HEK293T (cell line): ENCODE results near the gene JMJD7.

Experiments
- CTCF ChIA-PET: fragments of 350-600 bp; formaldehyde crosslinking; extraction: SDS; loops from one replicate; lab custom pipeline; 2021; ENCODE audit warnings: antibody characterized with exemption, inconsistent platforms; lab: Yijun Ruan, JAX
- POLR2A ChIA-PET: fragments of 350-600 bp; formaldehyde crosslinking; extraction: SDS; loops from one replicate; lab custom pipeline; 2020; ENCODE audit warnings: antibody characterized with exemption, inconsistent platforms; lab: Yijun Ruan, JAX
- DNase-seq: peaks from one replicate; pipeline ENCODE4 v3.0.0; 2012; ENCODE audit warnings: mixed read lengths; ENCODE audit errors: extremely low spot score
- ARNT ChIP-seq: fragments of 450-650 bp; IDR thresholded peaks from 2 replicates; pipeline ENCODE4 v1.6.1; 2017; ENCODE audit warnings: mild to moderate bottlenecking
- BHLHE40 ChIP-seq: fragments of 450-650 bp; IDR thresholded peaks from 2 replicates; pipeline ENCODE4 v1.6.1; 2016; ENCODE audit warnings: mild to moderate bottlenecking, moderate library complexity, borderline replicate concordance
- CTBP1 ChIP-seq: fragments of 450-650 bp; IDR thresholded peaks from 2 replicates; pipeline ENCODE4 v1.6.1; 2016; ENCODE audit warnings: borderline replicate concordance
- ELF4 ChIP-seq: fragments of 450-650 bp; IDR thresholded peaks from 2 replicates; pipeline ENCODE4 v1.6.1; 2017; ENCODE audit warnings: antibody characterized with exemption
- FOXA1 ChIP-seq: fragments of 450-650 bp; IDR thresholded peaks from 2 replicates; pipeline ENCODE4 v1.6.1; 2016; ENCODE audit warnings: mild to moderate bottlenecking
- FOXK2 ChIP-seq: fragments of 450-650 bp; IDR thresholded peaks from 2 replicates; pipeline ENCODE4 v1.6.1; 2016; ENCODE audit warnings: mild to moderate bottlenecking
- FOXM1 ChIP-seq: fragments of 450-650 bp; IDR thresholded peaks from 2 replicates; pipeline ENCODE4 v1.6.1; 2017; ENCODE audit warnings: mild to moderate bottlenecking, borderline replicate concordance
- HDGF ChIP-seq: fragments of 450-650 bp; IDR thresholded peaks from 2 replicates; pipeline ENCODE4 v1.6.1; 2017; ENCODE audit warnings: antibody characterized with exemption, borderline replicate concordance
- L3MBTL2 ChIP-seq: fragments of 450-650 bp; conservative IDR thresholded peaks from 2 replicates; pipeline ENCODE4 v1.6.1; 2016; ENCODE audit warnings: mild to moderate bottlenecking
- LEF1 ChIP-seq: fragments of 450-650 bp; IDR thresholded peaks from 2 replicates; pipeline ENCODE4 v1.6.1; 2017; ENCODE audit warnings: mild to moderate bottlenecking, borderline replicate concordance
- NFRKB ChIP-seq: fragments of 450-650 bp; IDR thresholded peaks from 2 replicates; pipeline ENCODE4 v1.6.1; 2016; ENCODE audit warnings: mild to moderate bottlenecking, moderate library complexity
- PKNOX1 ChIP-seq: fragments of 450-650 bp; IDR thresholded peaks from 2 replicates; pipeline ENCODE4 v1.6.1; 2016
- SP1 ChIP-seq: fragments of 450-650 bp; IDR thresholded peaks from 2 replicates; pipeline ENCODE4 v1.6.1; 2017
- SUZ12 ChIP-seq: fragments of 450-650 bp; IDR thresholded peaks from 2 replicates; pipeline ENCODE4 v1.6.1; 2016; ENCODE audit warnings: mild to moderate bottlenecking
- TARDBP ChIP-seq: fragments of 450-650 bp; IDR thresholded peaks from 2 replicates; pipeline ENCODE4 v1.6.1; 2016
- ZNF384 ChIP-seq: fragments of 450-650 bp; IDR thresholded peaks from 2 replicates; pipeline ENCODE4 v1.6.1; 2016

Gene JMJD7

DNA sequence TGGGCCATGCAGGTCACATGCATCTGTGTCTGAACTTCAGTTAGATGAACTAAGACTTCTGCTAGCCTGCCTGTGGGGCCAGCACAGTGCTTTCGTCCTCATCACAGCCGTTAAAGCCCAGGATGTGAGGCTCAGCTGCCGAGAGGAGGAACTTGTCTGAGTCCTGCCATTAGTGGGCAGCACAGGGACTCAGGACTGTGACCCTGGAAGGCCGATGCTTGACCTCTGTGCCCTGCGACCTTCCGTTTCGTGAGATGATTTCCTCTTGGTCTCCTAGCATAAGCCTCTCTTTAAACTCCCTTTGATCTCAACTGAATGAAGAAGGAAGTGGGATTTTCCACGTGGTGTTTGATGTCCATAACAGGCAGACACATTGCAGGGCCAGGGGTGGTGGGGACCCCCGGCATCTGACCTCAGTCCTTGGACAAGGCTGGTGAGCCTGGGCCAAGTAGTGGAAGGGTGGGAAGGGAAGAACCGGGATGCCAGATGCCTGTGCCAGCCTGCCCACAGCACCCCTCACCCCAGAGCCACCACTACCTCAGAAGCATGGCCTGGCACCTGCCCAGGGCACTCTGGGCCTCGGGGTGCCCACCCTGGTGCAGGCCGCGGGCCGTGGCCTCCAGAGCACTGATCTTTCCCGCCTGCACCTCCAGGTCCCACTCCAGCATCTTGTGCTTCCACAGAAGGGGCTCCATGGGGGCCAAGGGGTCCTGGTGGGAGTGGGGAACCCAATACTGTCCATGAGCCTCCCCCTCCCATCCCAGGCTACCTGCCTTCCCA is 32.3 kb downstream of the JMJD7 start:
- DNase-seq, result no peak
- ChIA-PET POLR2A (no interaction called here), CTCF (no interaction called here)
- no peak for TF ChIP-seq ELF4
- TF ChIP-seq SP1, result no peak
- no peak for TF ChIP-seq HDGF
- no peak for TF ChIP-seq PKNOX1
- TF ChIP-seq TARDBP, result no peak
- TF ChIP-seq LEF1, result no peak
- no peak for TF ChIP-seq L3MBTL2
- no peak for TF ChIP-seq ARNT
- TF ChIP-seq FOXK2, result no peak
- TF ChIP-seq ZNF384, result no peak
- TF ChIP-seq FOXA1, result no peak
- TF ChIP-seq NFRKB, result no peak
- TF ChIP-seq BHLHE40, result no peak
- no peak for TF ChIP-seq FOXM1
- TF ChIP-seq CTBP1, result no peak

GRCh38 chr15:41861736-41862356 is 34.0 kb downstream of the JMJD7 start:
- TF ChIP-seq ARNT (no peak), FOXK2 (no peak), TARDBP (no peak), L3MBTL2 (no peak)
- POLR2A ChIA-PET, result no interaction called here
- no peak for DNase-seq
- CTCF ChIA-PET, result no interaction called here

DNA sequence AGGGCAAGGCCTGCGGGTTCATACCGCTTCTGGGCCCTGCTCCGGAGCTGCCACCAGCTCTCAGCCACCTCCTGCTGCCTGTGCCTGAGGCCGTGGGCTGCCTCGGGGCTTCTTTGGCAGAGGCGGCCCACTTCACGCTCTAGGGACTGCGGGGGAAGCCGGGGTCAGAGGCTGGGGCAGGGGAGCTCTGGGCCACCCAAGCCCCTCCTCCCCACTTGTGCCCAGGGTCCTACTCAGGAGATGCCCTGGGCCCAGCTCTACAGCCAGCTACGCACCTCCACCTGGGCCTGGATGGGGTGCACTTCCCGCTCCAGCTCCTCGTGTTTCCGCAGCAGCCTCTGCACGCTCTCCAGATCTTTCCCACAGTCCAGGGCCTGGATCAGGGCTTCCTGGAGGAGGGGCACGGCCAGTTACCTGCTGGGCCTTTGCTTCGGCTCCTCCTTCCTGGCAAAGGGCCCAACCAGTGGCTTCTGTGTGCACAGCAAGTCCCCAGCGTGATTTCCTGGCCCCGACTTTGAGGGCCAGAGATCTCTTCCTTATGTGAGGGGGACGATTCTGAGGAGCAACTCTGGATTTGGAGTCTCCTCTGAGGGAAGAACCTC is 34.7 kb downstream of the JMJD7 start:
- ChIA-PET CTCF (no interaction called here), POLR2A (no interaction called here)
- DNase-seq, result no peak
- TF ChIP-seq NFRKB (no peak), CTBP1 (no peak), LEF1 (no peak), HDGF (no peak), FOXA1 (no peak), L3MBTL2 (no peak), TARDBP (no peak), FOXK2 (no peak), SUZ12 (no peak), SP1 (no peak)

DNA sequence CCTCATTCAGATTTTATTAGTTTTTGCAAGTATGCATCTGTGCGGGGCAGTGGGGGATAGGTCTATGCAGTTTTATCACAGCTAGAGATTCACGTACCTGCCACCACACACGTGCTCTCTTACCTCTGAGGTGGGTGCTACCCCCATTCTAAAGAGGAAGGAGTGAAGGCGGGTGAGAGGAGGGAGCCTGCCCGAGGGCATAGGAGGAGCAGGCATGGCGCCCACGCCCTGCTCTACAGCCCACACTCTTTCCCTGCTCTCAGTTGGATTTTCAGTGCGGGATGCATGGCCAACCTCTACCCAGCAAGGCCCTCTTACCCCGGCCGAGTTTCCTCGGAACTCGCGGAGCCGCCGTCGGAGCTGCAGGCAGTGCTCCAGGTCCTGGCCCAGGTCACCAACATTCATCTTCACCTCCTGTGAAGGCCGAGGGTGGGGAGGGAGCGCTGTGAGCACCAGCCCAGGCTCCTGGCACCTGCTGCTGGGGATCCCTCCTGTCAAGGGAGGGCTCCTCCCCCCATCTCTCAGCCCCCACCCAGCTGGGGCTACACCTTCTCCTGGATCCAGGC is 37.7 kb downstream of the JMJD7 start:
- TF ChIP-seq ZNF384 (no peak), FOXK2 (no peak), SUZ12 (no peak), BHLHE40 (no peak), FOXM1 (no peak), HDGF (no peak), ARNT (no peak), ELF4 (no peak), TARDBP (no peak)
- ChIA-PET POLR2A (no interaction called here), CTCF (no interaction called here)
- no peak for DNase-seq

GRCh38 chr15:41866263-41866703 is 38.4 kb downstream of the JMJD7 start:
- ChIA-PET CTCF (no interaction called here), POLR2A (no interaction called here)
- TF ChIP-seq BHLHE40 (no peak), ARNT (no peak), SUZ12 (no peak)
- no peak for DNase-seq

- POLR2A ChIA-PET, result no interaction called here
- CTCF ChIA-PET, result no interaction called here
- TF ChIP-seq NFRKB, result no peak
- TF ChIP-seq FOXM1, result no peak
- no peak for TF ChIP-seq SP1
- no peak for TF ChIP-seq TARDBP
- TF ChIP-seq LEF1, result no peak
- no peak for TF ChIP-seq CTBP1
- TF ChIP-seq L3MBTL2, result no peak
- TF ChIP-seq FOXK2, result no peak
- TF ChIP-seq FOXA1, result no peak
- TF ChIP-seq ARNT, result no peak
- no peak for TF ChIP-seq ELF4
- TF ChIP-seq PKNOX1, result no peak
- no peak for TF ChIP-seq HDGF
- no peak for TF ChIP-seq ZNF384
- no peak for TF ChIP-seq BHLHE40
- TF ChIP-seq SUZ12, result no peak
Observed at GRCh38 chr15:41866872-41867579, 39.1 kb downstream of the JMJD7 start.

More at GRCh38 chr15:41866872-41867579, 39.1 kb downstream of the JMJD7 start:
- DNase-seq, result no peak
